Measurements from ENCODE around the gene PAM16. TPM values are rescaled to one million over a fixed set of nuclear protein-coding genes. Genes with fewer than 3 reads are reported as not detected.
A peak's percentile ranks its signal among the peaks of the same experiment; 100 is the strongest.

The PAM16 gene
- total and polyA plus RNA-seq, 2 experiments from 2014 or later = 71.8 to 72.5 TPM

DNA sequence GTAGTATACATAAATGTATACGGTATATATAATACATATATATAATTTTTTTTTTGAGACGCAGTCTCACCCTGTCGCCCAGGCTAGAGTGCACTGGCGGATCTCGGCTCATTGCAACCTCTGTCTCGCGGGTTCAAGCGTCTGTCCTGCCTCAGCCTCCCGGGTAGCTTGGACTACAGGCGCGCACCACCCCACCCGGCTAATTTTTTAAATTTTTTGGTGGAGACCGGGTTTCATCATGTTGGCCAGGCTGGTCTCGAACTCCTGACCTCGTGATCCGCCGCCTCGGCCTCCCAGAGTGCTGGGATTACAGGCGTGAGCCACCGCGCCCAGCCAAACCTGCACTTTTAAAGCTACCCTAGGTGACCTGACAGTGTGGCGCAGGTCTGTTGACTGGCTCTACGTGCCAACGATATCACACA is 745 bp downstream of the PAM16 start:
- no peaks in the 10 kb centered on the region for H3K27me3 ChIP-seq
- peak overlapping the region; percentile 65 for H3K27ac ChIP-seq
- no peaks in the 10 kb centered on the region for H3K36me3 ChIP-seq

DNA sequence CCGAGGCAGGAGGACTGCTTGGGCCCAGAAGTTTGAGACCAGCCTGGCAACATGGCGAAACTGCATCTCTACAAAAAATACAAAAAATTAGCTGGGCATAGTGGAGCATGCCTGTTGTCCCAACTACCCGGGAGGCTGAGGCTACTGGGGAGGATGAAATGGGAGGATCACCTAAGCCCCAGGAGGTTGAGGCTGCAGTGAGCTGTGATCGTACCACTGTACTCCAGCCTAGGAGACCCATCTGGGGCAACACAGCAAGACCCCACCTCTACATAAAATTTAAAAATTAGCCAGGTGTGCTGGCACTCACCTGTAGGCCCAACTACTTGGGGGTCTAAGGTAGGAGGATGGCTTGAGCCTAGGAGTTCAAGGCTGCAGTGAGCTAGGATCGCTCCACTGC is 1.8 kb downstream of the PAM16 start:
- Histone ChIP-seq H3K27me3 (no peaks in the 10 kb centered on the region), H3K36me3 (no peaks in the 10 kb centered on the region), H3K9me3 (ENCODE audit: low read depth) (no peaks in the 10 kb centered on the region), H3K27ac (no peak overlapping the region), H3K4me3 (no peak overlapping the region), H3K4me1 (ENCODE audit: low read depth) (peaks cover 14% of the 10 kb centered on the region)
- TF ChIP-seq, protein P1, sequence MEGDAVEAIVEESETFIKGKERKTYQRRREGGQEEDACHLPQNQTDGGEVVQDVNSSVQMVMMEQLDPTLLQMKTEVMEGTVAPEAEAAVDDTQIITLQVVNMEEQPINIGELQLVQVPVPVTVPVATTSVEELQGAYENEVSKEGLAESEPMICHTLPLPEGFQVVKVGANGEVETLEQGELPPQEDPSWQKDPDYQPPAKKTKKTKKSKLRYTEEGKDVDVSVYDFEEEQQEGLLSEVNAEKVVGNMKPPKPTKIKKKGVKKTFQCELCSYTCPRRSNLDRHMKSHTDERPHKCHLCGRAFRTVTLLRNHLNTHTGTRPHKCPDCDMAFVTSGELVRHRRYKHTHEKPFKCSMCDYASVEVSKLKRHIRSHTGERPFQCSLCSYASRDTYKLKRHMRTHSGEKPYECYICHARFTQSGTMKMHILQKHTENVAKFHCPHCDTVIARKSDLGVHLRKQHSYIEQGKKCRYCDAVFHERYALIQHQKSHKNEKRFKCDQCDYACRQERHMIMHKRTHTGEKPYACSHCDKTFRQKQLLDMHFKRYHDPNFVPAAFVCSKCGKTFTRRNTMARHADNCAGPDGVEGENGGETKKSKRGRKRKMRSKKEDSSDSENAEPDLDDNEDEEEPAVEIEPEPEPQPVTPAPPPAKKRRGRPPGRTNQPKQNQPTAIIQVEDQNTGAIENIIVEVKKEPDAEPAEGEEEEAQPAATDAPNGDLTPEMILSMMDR (IDR thresholded peaks at IDR 0.05; ENCODE audit: low read depth, low read length) = no peak
- no peak for DNase-seq (ENCODE audit: low read depth in 1 of 2, low spot score in 1 of 2)

More for the DNA sequence above, 745 bp downstream of the PAM16 start:
- no peak for DNase-seq (ENCODE audit: low read depth in 1 of 2, low spot score in 1 of 2)
- Histone ChIP-seq H3K9me3 (ENCODE audit: low read depth) (no peaks in the 10 kb centered on the region), H3K4me1 (ENCODE audit: low read depth) (peaks cover 14% of the 10 kb centered on the region), H3K4me3 (peak overlapping the region; percentile 69)
- TF ChIP-seq, protein P1 (IDR thresholded peaks at IDR 0.05; ENCODE audit: low read depth, low read length) = no peak

DNA sequence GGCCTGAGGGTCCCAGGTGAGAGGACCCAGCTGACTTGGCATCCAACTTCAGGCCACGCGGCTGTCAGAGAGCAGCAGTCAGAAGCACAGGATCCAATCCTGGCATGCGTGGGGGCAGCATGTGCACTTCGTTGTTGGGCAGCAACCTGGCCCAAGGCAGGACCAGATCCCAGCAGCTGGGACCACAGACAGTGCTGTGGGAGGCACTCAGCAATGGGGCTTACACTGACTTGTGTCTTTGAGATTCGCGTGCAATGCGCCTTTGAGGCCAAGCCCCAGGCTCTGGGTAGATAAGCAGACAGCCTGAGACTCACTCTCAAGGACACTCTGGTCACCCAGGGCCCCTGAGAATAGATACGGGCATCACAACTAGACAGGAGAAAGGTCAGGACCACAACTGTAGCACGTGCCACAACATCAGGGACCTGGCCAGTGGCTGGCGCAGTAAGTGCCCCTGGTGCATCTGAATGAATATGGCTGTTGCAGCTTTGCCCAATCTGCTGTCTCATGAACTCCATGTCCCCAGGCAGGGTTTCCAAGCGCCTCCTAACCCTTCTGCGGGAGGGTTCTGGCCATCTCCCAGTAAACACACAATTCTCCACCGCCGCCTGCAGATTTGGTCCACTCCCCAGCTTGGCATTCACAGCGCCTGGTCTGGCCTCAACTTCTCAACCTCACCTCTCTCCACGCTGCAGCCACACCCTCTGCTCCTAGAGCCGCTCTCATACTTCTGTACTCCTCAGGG is 3.2 kb downstream of the PAM16 start:
- TF ChIP-seq, protein P1 (IDR thresholded peaks at IDR 0.05; ENCODE audit: low read depth, low read length) = no peak
- Histone ChIP-seq H3K36me3 (no peaks in the 10 kb centered on the region), H3K4me1 (ENCODE audit: low read depth) (peaks cover 14% of the 10 kb centered on the region), H3K27ac (peak overlapping the region; percentile 82), H3K9me3 (ENCODE audit: low read depth) (no peaks in the 10 kb centered on the region), H3K4me3 (no peak overlapping the region), H3K27me3 (no peaks in the 10 kb centered on the region)
- DNase-seq (ENCODE audit: low read depth in 1 of 2, low spot score in 1 of 2) = peak in 1 of 2 donors; percentile 41

DNA sequence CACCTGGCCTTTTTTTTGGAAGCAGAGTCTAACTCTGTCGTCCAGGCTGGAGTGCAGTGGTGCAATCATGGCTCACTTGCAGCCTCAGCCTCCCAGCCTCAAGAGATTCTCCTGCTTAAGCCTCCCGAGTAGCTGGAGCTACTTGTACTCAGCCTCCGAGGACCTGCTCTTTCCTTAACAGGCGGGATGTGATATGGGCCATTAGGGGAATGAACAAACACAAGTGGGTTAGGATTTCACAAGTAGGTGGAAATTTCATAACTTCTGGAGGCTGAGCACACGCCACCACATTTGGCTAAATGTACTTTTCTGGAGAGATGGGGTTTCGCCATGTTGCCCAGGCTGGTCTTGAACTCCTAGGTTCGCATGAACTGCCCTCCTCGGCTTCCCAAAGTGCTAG is 4.1 kb downstream of the PAM16 start:
- Histone ChIP-seq H3K36me3 (no peaks in the 10 kb centered on the region), H3K4me3 (no peak overlapping the region), H3K27me3 (no peaks in the 10 kb centered on the region), H3K4me1 (ENCODE audit: low read depth) (peaks cover 14% of the 10 kb centered on the region), H3K9me3 (ENCODE audit: low read depth) (no peaks in the 10 kb centered on the region), H3K27ac (peak overlapping the region; percentile 82)
- peak in 1 of 2 donors; percentile 80 for DNase-seq (ENCODE audit: low read depth in 1 of 2, low spot score in 1 of 2)
- TF ChIP-seq, protein P1 (IDR thresholded peaks at IDR 0.05; ENCODE audit: low read depth, low read length) = no peak

DNA sequence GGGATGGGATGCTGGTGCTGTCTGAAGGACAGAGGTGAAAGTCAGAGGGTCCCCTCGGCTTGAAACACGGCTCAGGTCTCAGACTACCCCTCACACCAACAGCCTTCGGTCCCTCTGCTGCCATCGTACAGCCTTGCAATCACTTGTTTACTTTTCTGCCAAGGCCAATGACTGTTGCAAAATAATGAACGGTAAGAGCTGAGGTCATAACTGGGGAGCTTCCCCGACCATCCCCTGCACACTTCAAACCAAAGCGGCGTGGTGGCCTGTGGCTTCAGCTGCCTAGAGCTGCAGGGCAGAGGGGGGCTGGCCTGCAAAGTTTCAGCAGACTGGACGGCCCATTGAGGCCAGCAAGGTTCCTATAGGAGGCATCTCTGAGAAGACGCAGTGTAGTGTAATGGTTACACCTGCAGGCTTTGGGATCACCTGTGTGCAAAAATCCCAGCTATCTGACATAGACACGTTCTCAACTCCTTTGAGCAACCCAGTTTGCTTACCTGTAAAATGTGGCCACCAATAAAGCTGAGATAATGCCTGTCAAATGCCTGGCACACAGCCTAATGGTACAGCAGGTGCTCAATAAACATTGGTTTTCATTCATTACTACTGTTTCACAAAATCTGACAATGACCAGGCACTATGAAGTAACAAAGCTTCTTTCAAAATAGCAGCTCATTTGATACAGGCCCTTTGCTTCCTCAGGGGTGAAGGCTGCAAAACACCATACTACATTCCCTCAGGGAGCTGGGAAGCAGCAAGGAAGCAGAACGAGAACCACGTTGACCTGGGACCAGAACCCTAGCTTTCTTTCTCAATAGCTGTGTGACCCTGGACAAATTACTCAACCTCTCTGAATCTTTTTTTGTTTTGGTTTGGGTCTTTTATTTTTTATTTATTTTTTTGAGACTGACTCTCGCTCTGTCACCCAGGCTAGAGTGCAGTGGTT is 5.0 kb downstream of the PAM16 start:
- no peaks in the 10 kb centered on the region for H3K27me3 ChIP-seq
- H3K27ac ChIP-seq = no peak overlapping the region
- no peak overlapping the region for H3K4me3 ChIP-seq
- no peak for DNase-seq (ENCODE audit: low read depth in 1 of 2, low spot score in 1 of 2)
- H3K4me1 ChIP-seq (ENCODE audit: low read depth) = peaks cover 11% of the 10 kb centered on the region
- H3K36me3 ChIP-seq = no peaks in the 10 kb centered on the region
- TF ChIP-seq, protein P1 (IDR thresholded peaks at IDR 0.05; ENCODE audit: low read depth, low read length) = no peak
- H3K9me3 ChIP-seq (ENCODE audit: low read depth) = no peaks in the 10 kb centered on the region
